HG03439 (cell line): ENCODE measurements around the gene SOX1.

ENCODE experiments used
- ATAC-seq: cut with Tn5 transposase; IDR thresholded peaks from one replicate; pipeline ENCODE4 v1.9.1; 2021; ENCODE audit warnings: mild to moderate bottlenecking, moderate library complexity; ENCODE audit not compliant: unreplicated experiment

Gene SOX1

DNA sequence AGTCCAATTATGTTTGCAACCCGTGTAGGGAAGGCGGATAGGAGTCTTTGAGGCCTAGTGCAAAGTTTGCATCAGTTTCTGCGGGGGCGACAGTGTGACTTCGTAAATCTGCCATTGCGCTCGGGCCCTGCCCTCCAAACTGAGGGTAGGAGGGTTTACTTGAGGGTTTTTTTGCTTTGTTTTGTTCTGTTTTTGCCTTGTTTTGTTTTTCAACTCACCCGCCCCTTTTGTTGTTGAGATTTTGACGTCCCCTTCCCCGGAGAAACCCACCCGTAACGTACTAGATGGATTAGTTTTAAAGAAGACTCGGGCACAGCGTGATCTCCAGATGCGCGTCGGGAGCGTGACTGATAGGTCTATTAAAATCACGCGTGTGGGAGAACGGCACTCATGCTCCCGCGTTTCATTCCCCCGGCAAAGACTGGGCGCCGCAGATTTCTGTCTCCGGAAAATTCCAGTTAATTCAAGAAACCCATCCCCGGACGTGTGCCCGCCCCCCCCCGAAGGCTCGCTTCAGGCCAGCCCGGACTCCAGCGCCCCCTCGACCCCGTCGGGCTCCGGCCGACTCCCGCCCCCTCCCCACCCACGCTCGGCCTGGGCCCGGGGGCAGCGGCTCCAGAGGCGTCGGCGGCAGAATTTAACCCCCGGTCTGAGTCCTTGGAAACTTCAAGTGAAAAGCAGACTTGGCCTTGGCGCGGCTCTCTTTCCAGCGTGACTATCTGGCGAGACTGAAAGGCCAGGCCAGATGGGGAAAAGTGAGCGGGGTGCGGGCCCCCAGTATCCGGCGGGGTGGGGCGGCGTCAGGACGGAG, 5.0 kb downstream of the SOX1 start:
- ATAC-seq: no peak

DNA sequence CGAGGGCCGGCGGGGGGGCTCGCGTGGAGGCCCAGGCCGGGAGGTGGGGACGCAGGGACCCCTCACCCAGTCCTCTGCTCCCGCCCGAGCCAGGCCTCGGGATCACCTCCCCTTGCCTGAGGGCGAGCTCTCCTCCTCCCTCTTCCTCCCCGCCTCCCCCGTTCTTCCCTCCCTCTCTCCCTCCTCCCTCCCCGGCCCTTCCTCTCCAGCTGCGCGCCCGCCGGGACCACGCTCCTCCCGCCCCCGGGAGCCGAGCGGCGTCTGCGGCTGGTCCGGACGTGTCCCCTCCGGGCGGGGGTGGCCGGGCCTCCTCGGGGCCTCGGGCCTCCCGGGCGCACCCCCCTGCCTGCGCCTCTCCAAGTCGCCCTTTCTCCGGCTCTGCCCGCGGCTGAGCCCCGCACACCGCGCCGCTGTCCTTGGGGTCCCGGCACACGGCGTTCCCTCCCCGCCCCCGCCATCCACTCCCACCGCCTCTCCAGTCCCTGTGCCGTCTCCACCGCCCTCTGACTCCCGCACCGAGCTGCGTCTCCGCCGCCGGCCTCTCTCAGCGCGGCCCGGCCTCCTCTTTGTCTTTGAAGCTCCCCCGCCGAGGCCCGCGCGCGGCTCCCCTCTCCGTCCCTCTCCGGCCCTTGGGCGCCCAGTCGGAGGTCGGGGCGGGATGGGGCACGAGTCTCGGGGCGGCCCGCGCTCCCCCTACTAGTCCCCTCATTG, 5.7 kb downstream of the SOX1 start:
- ATAC-seq: no peak

DNA sequence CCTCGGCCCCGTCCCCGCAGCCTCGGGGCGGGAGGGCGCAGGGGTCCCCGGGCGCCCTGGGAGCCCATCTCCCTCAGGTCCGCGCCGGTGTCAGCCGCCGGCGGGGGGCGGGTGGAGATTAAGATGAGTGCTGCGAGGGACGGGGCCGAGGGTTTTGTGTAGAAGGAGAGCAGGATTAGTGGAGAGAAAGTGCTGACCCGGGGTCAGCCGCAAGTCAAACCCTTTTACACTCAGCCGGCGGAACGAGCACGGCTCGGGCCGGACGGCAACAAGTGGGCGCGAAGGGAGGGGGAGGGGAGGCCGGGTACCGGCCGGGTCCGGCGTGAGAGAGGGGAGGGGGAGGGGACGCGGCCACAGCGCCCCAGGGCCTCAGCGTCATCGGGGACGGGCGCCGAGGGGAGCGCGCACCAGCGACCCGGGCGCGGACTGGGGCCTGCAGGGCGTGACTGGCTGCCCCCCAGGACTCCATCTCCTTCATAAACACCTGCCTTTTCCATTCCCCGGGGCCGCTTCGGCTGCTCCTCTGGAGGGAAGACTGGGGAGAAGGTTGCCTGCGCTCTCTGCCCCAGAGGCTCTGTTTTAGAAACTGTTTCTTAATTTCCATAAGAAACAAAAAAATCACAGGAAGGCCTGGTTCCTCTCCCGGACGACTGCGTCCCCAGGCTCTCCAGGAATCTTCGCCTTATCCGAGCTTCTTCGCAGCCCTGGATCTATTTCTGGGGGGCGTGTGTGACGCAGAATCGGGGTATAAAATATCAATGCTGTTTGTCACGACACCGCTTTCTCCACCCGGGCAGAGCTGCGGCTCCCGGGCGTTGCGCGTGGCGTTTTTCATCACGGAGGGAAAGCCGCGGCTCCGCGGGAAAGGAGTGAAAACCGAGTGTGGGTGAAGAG, 6.5 kb downstream of the SOX1 start:
- ATAC-seq: no peak

DNA sequence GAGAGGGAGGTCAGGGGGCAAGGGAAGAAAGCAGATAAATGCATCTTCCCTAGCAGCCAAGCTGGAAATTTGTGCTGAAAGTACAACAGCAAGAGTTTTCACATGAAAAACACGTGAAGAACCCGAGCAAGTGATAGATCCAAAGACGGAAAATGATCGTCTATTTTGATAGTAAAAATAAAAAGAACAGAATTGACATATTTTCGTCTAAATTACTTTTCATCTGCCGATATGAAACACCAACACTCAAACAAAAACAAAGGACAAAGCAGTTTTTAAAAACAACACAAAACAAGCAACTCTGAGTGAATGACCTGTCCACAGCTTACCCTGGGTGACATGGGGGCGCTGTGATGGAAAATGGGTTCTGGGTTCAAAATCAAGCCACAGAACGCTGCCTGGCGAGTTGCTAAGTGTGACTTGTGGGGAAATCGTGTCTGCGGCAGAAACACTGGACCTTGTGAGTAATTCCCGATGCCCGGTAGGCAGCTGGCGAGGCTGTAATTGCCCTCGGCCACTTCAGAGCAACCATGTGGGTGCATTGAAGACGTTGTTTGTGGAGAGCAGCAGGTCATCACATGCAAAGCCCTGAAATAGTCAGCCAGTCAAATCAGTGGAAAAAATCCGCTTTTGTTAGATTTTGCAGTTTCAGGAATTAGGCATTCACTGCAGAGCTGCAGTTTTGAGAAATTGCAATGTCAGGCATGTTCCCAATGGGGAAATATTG, 7.4 kb downstream of the SOX1 start:
- no peak for ATAC-seq

DNA sequence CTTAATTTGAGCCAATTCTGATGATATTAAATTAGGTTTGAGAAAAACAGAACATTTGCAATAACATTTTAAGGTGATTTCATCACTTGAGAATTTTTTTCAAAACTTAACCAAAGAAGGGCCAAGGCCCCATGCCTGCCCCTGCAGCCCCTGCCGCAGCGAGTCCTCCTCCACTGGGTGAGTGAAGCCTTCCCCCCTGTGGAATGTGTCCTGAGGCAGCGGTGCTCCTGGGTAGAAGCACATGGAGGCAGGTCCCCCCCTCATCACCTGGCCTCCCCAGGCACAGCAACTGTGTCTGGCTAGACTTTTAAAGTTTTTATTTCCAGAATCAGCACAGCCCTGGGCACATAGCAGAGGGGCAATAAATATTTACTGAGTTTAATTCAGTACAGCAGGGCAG, 10.8 kb downstream of the SOX1 start:
- no peak for ATAC-seq

DNA sequence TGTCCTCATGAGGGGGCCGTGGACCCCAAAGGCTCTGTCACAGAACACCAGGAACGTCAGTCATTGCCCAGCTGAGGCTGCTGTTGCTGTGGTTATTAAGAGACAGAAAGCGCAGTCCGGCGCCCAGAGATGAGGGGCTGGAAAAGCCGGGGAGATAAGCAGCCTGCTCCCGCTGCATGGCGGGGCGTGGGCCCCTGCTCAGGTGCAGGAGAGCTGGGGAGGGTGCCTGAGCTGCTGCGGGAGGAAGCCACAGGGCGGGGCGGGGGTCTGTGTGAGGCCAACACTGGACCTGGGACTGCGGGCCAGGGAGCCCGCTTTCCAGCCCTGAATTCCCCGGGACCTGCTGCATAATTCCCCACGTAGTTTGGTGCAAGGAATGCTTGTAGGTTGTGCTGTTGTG, 11.3 kb downstream of the SOX1 start:
- no peak for ATAC-seq

DNA sequence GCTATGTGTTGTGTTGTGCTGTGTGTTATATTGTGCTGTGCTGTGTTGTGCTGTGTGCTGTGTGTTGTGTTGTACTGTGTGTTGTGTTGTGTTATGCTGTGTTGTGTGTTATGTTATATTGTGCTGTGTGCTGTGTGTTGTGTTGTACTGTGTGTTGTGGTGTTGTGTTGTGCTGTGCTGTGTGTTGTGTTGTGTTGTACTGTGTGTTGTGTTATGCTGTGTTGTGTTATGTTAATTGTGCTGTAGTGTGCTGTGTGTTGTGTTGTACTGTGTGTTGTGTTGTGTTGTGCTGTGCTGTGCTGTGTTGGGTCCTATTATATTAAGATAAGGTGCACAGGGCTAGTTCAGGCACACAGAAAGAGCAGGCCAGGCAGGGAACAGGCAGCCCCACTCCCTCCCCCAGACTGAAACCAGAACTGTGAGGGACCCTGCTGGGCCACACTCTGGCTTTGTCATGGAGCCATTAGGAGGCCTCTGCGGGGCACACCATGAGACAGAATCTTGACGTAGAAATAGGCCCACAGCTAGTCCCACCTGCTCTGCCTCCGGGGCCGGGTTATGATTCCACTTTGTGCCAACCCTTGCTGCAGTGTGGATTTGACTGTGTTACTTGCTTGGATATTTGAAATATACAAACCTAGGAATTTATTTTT, 12.1 kb downstream of the SOX1 start:
- ATAC-seq: no peak

DNA sequence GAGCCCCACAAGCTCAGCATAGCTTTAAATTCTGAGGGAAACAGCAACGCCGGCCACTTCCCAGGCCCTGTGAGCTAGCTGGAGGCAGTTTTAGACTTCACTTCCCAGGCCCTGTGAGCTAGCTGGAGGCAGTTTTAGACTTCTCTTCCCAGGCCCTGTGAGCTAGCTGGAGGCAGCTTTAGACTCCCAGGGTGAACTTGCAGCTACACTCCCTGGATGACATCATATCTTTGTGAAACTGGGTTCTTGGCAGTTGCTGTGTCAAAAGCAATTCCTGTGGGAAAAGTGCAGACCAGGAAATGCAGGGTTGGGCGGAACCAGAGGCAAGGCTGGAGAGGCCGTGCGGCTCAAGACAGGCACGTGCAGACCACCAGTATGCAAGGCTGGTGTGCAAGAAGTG, 12.7 kb downstream of the SOX1 start:
- ATAC-seq: no peak

DNA sequence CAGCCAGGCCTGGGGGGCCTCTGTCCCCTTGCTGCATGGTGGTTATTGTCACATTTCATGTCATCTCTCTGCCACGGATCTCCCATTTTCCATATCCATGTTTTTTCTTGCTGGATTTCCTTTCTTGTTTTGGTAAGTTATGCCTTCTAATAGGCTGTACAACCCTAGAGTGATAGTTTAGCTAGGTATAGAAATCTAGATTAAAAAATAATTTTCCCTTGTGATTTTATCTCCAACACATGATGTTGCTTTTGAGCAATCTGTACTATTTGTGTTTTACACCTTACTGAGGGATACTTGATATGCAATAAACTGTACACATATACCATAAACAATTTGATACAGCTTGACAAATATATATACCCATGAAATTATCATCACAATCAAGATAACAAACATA, 17.0 kb downstream of the SOX1 start:
- ATAC-seq: no peak

DNA sequence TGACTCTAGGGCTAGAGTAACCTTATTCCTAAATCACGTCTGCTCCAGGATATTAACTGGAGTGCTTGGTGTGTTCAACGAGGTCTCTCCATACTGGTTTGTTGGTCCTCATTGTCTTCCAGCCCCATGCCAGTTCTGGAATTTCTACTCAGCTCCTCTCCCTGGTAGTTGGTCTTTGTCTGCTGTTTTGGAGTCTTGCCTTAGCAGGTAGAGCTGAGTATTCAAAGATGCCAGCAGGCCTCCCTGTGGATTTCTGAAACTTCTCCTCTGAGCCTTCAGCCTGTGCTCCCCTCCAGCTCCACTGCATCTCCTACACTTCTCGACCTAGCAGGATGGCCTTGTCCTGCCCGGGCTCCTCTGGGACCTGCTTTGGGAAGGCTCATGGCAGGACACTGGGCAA, 25.5 kb downstream of the SOX1 start:
- ATAC-seq: no peak

DNA sequence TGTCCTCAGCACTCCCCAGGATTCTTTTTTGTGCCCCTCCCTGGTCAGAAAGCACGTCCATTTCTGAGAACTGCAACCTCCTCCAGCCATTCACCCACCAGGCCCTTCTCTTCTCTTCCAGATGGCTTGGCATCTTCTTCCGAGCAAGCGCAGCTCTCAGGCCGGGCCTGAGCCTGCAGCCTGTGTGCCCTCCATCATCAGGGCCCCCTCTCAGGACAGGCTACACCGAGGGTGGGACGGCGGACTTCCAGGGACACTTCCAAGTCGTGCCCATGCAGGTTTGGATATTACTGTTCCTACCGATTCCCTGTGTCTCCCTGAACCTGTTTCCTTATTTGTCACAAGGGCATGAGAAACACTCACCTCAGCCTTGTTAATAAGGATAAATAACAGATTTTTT, 28.4 kb downstream of the SOX1 start:
- no peak for ATAC-seq

DNA sequence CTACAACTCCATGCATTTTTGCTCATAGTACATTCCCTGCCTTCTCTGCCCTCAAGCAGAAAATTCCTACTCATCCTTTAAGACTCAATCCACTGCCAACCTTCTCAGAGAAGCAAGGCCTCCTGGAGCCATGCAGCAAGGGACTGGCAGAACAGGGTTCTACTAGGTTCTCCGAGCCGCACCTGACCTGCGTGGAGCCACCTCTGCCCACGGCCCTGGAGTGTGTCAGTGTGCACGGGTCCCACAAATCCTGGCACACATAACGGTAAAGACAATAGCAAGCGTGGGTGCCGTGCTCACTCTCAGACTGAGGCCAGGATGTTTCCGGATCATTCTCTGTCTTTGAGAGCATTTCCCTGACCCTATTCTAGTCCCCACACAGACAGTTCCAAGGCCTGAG, 30.0 kb downstream of the SOX1 start:
- no peak for ATAC-seq

DNA sequence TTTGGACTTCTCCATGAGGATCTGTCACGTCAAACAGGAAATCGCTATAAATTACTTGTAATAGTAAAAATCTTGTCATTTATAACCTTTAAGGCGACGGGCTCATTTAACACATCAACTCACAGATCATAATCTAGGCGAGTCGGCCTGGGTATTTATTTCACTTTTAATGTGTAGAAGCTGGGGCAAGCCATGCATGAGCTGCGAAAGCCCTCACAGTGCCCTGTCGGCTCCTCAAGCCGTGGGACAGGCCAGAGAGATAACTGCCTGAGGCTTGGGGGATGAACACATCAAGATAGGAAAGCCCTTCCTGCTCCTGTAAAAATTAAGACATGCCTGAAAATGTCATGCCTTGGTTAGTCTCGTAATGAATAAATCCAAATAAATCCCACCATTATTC, 30.8 kb downstream of the SOX1 start:
- no peak for ATAC-seq

DNA sequence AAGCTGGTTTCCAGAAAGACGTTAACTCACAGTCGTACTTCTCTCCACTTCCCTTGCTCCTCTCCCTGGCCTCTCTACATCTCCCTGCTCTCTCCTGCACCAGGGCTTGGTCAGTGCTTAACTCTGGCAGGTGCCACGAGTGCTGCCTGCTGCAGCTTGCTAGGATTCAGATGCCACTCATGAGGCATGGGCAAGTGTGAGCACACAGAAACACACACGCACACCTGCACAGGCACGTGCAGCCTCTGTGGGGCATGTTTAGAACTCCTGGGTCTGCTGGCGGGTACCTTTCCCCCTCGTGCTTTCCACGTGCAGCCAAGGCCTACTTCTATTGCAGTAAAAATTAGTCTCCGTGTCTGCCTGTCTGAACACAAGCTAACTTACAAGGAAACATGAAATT, 31.8 kb downstream of the SOX1 start:
- ATAC-seq: no peak

DNA sequence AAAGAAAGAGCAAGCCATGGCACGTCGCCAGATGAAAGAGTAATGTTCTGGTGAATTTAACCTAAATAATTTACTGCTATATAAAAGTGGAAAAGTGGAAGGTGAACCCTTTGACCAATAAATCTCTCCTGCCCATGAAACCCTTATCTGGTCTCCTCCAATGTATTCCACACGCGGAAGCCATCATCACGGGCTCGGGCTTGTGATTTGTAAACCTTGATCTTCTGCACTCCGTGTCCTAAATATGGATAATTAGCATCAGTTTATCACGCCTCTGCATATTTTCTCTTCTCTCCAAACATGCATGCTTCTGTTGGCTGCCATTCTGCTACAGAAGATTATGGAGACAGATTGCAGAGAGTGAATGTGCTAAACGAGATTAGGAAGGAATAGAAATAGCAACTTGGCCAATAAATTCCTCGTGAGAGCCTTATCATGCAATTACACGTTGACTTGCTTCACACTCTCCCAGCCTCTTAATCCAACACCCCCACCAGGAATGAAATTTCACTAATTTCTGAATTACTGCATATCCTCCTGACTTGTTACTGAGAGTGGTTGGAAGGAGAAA, 34.5 kb downstream of the SOX1 start:
- no peak for ATAC-seq

DNA sequence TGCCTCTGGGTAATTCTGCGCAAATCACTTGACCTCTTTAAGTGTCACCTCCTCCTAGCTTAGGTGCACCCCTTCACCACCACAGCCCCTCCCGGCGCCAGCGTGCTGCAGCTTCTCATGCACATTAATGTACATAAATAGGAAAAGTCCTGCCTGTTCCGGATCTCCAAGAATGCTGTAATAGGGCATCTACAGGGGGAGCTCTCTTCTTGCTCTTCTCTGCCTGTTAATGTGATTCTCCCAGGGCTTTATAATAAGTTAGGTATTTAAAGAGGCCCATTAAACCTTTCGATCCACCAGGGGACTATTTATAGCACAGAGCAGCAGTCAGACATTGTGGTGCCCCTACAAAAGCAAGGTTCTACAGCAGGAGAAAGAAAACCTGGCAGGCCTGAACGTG, 35.3 kb downstream of the SOX1 start:
- ATAC-seq: no peak

DNA sequence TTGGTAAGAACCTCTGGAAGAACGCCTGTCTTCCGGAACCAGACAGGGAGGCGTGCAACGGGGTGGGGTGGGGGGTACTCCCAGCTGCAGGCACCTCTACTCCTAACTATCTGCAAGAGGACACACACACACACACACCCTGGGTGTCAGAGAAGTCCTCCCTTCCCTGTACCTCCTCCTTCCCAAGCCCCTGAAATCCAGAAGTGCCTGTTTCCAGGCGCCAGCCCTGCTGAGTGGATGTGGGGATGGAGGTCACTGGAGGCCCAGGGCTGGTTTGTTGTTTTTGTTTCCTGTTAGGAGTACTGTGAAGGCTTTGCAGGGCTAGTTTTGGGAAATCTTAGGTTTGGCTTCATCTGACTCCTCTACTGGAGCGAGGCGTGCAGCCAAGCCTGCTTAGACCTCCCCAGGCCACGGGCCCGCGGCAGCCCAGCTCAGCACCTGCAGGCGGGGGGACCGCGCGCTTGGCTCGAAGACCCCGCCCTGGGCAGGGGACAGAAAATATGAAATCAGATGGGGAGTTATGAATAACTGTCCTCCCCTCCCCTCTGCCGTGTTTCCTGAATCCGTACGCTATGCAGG, 36.4 kb downstream of the SOX1 start:
- ATAC-seq: no peak

DNA sequence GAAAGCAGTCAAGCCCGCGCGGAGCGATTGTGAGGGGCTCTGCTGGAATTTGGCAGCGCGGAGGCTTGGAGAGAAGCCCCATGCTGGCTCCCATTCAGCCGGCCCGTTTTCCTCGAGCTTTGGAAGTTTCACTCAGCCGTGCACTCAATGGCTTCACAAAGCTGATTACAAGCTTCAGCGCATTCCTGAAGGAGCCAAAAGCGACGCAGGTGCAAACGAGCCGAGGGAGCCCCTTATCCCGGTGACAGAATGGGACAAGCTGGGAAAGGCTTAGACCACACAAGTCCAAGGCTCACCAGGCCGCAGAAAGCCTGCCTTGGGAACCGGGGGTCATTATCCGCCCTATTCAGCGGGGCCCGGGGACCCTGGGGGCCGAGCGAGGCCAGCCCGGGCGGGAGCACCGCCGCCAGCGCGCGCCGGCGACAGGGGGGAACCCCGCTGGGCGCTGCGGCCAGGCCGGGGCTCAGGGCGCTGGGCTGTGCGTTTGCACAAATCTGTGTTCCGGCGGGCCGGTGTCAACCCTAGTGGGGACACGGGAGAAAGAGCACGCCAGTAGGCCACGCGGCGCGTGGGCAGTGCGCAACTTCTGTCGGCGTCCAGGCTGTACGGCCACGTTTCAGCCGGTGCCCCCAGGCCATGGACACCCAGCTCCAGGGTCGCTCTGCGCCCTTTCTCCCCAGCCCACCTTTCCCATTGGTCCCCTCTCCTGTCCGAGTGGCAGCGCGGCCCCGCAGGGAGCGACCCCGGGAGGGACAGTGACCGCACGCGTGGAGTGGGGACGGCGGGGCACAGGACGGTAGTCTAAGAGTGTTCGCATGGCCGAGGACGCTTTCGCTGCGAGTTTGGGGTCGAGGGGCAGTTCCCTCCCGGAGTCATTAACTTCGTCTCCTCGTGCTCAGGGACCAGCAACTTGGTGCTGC, 37.3 kb downstream of the SOX1 start:
- no peak for ATAC-seq

DNA sequence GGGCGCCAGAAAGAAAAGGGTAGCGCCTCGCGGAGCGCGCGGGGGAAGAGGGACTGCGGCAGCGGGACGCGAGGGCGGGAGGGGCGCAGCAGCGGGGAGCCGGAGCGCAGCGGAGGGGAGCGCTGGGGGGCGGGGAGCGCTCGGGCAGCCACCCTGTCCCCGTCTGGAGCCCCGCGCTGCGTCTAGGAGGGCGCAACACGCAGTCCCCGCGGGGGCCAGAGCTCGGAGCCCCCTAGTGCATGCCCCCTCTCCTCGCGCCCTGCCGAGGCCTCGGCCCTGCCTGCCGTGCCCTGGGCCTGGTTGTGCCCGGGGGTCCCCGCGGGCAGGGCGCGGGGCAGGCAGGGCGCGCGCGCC, 37.9 kb downstream of the SOX1 start:
- no peak for ATAC-seq
